Subcutaneous abdominal adipose tissue (tissue), 5 donors: ENCODE data around the gene ELP4.

Source experiments
- H3K27ac ChIP-seq: one replicate; pipeline ENCODE4 v1.7.0; 2013; ENCODE audit warnings: low read depth, mild to moderate bottlenecking, inconsistent platforms, low read length, moderate library complexity
- H3K27me3 ChIP-seq, 5 donors: one replicate each; pipeline ENCODE4 v1.7.0; 2013; ENCODE audit warnings: low read length in 5 of 5, inconsistent platforms in 1 of 5; ENCODE audit not compliant: control insufficient read depth in 5 of 5, insufficient read depth in 4 of 5
- H3K36me3 ChIP-seq, 5 donors: one replicate each; pipeline ENCODE4 v1.7.0; 2013; ENCODE audit warnings: low read length in 5 of 5; ENCODE audit not compliant: control insufficient read depth in 5 of 5, insufficient read depth in 5 of 5
- H3K4me1 ChIP-seq, 5 donors: one replicate each; pipeline ENCODE4 v1.7.0; 2013; ENCODE audit warnings: low read length in 5 of 5, mild to moderate bottlenecking in 3 of 5, moderate library complexity in 1 of 5; ENCODE audit not compliant: control insufficient read depth in 5 of 5, insufficient read depth in 5 of 5
- H3K4me3 ChIP-seq, 5 donors: one replicate each; pipeline ENCODE4 v1.7.0; 2013; ENCODE audit warnings: low read length in 5 of 5, low read depth in 1 of 5
- H3K9ac ChIP-seq, 5 donors: one replicate each; pipeline ENCODE4 v1.7.0; 2013; ENCODE audit warnings: low read length in 5 of 5, mild to moderate bottlenecking in 4 of 5, moderate library complexity in 3 of 5
- H3K9me3 ChIP-seq, 5 donors: one replicate each; pipeline ENCODE4 v1.7.0; 2013; ENCODE audit warnings: low read length in 5 of 5; ENCODE audit not compliant: control insufficient read depth in 5 of 5
- donor health status: healthy.
- donor health status: healthy.
- donor health status: healthy.
- donor health status: healthy.
- donor health status: healthy.

ELP4 gene

GRCh38 chr11:31824879-31825837 lies 315.6 kb downstream of the ELP4 start:
- Histone ChIP-seq H3K9ac (no peak overlapping the region), H3K4me3 (no peak overlapping the region), H3K27ac (no peak overlapping the region), H3K4me1 (peaks cover 0 to 25% (median 11%) of the 10 kb centered on the region in 5 donors), H3K9me3 (no peaks in the 10 kb centered on the region), H3K27me3 (peaks cover 75 to 93% (median 79%) of the 10 kb centered on the region in 5 donors), H3K36me3 (no peaks in the 10 kb centered on the region)

- no peak overlapping the region for H3K27ac ChIP-seq
- H3K36me3 ChIP-seq = no peaks in the 10 kb centered on the region
- H3K27me3 ChIP-seq = peaks cover 68 to 91% (median 71%) of the 10 kb centered on the region in 5 donors
- H3K4me1 ChIP-seq = peaks cover 0 to 25% (median 11%) of the 10 kb centered on the region in 5 donors
- H3K9me3 ChIP-seq = no peaks in the 10 kb centered on the region
- no peak overlapping the region for H3K9ac ChIP-seq
- H3K4me3 ChIP-seq = no peak overlapping the region
Observed at GRCh38 chr11:31825838-31826484, 316.4 kb downstream of the ELP4 start.

DNA sequence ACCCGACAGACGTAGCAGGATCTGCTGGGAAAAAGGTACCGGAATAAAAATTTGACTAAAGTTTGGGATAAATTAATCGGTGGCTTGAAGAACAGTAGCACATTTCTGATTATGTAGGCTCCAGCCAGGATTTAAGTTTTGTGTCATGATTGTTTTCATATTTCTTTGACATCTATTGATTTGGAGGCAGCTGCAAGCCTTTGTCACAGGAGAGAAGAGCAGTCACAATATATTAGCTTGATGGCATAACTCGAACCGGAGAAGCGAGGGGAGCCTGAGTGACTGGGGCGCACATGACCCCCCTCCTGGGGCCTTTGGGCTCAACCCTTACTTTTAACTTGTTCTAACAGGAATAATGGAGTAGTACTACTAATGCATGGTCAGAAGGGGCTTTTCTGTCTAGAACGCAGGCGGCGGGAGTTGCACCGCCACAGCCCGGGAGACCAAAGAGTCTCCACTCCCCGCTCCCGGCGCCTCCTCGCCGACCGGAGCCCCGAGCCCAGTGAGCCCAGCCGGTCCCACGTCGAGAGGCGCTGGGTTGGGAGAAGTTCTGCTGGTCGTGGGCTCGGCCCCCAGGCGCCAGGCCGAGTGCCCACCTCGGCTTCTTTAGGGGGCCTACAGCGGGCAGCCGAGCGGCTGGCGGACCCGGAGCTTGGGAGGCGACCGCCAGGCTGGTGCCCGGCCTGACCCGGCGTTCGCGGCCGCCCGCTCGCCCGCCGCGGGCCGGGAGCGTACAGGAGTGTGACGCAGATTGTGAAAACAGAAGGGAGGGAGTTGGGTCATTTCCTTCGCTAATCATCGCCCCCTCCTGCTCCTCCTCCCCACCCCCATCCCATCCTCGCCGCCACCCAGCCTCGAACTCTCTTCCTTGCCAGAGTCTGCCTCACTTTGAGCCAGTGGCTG lies 317.2 kb downstream of the ELP4 start:
- Histone ChIP-seq H3K27ac (no peak overlapping the region), H3K27me3 (peaks cover 63 to 83% (median 64%) of the 10 kb centered on the region in 5 donors), H3K9ac (no peak overlapping the region), H3K4me3 (peak overlapping the region in 2 of 5 donors; percentile 11 to 40), H3K4me1 (peaks cover 0 to 25% (median 11%) of the 10 kb centered on the region in 5 donors), H3K9me3 (no peaks in the 10 kb centered on the region), H3K36me3 (no peaks in the 10 kb centered on the region)

- H3K4me3 ChIP-seq = peak overlapping the region in 2 of 5 donors; percentile 11 to 40
- no peak overlapping the region for H3K9ac ChIP-seq
- H3K27me3 ChIP-seq = peaks cover 54 to 77% (median 56%) of the 10 kb centered on the region in 5 donors
- no peaks in the 10 kb centered on the region for H3K36me3 ChIP-seq
- no peak overlapping the region for H3K27ac ChIP-seq
- peaks cover 0 to 25% (median 11%) of the 10 kb centered on the region in 5 donors for H3K4me1 ChIP-seq
- no peaks in the 10 kb centered on the region for H3K9me3 ChIP-seq
Observed at GRCh38 chr11:31827455-31828206, 318.1 kb downstream of the ELP4 start.

- Histone ChIP-seq H3K9ac (no peak overlapping the region), H3K27ac (no peak overlapping the region), H3K4me3 (no peak overlapping the region), H3K4me1 (peaks cover 0 to 25% (median 11%) of the 10 kb centered on the region in 5 donors), H3K9me3 (no peaks in the 10 kb centered on the region), H3K36me3 (no peaks in the 10 kb centered on the region), H3K27me3 (peaks cover 49 to 72% (median 50%) of the 10 kb centered on the region in 5 donors)
Observed at GRCh38 chr11:31828217-31828616, 318.6 kb downstream of the ELP4 start.

- Histone ChIP-seq H3K9me3 (no peaks in the 10 kb centered on the region), H3K27ac (no peak overlapping the region), H3K9ac (no peak overlapping the region), H3K36me3 (no peaks in the 10 kb centered on the region), H3K27me3 (peaks cover 27 to 62% (median 39%) of the 10 kb centered on the region in 5 donors), H3K4me3 (no peak overlapping the region), H3K4me1 (peaks cover 0 to 17% (median 8%) of the 10 kb centered on the region in 5 donors)
Observed at GRCh38 chr11:31830406-31830805, 320.8 kb downstream of the ELP4 start.

- Histone ChIP-seq H3K27me3 (peaks cover 6 to 30% (median 13%) of the 10 kb centered on the region in 5 donors), H3K9me3 (no peaks in the 10 kb centered on the region), H3K4me1 (no peaks in the 10 kb centered on the region), H3K4me3 (no peak overlapping the region), H3K36me3 (no peaks in the 10 kb centered on the region), H3K9ac (no peak overlapping the region), H3K27ac (no peak overlapping the region)
Observed at GRCh38 chr11:31834237-31834636, 324.7 kb downstream of the ELP4 start.
